Activated T-cell treated with anti-CD3 and anti-CD28 coated beads for 4 hours (primary cell): Measurements from ENCODE around the gene FAS.
A peak's percentile ranks its signal among the peaks of the same experiment; 100 is the strongest.

ENCODE experiments used
- DNase-seq: peaks from one replicate; pipeline ENCODE4 v3.0.0-alpha.2; 2020

The FAS gene

DNA sequence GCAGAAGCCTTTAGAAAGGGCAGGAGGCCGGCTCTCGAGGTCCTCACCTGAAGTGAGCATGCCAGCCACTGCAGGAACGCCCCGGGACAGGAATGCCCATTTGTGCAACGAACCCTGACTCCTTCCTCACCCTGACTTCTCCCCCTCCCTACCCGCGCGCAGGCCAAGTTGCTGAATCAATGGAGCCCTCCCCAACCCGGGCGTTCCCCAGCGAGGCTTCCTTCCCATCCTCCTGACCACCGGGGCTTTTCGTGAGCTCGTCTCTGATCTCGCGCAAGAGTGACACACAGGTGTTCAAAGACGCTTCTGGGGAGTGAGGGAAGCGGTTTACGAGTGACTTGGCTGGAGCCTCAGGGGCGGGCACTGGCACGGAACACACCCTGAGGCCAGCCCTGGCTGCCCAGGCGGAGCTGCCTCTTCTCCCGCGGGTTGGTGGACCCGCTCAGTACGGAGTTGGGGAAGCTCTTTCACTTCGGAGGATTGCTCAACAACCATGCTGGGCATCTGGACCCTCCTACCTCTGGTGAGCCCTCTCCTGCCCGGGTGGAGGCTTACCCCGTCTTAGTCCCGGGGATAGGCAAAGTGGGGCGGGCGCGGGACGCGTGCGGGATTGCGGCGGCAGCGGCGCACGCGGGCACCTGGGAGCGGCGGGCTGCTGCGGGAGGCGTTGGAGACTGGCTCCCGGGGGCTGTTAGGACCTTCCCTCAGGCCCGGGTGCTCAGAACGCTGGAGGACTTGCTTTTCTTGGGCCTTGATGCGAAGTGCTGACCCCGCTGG, at the start of gene FAS:
TSS of gene FAS (plus strand) at position 415 of the 777 bp plus-strand sequence. CDS start at position 494, 79 bp downstream.
- DNase-seq = peak; percentile 64

- DNase-seq = no peak
These were observed 49.6 kb upstream of the FAS start for GRCh38 chr10:88941026-88941425.

- DNase-seq = no peak
These were observed 46.8 kb upstream of the FAS start for GRCh38 chr10:88943778-88944177.

GRCh38 chr10:88944813-88945212, 45.8 kb upstream of the FAS start:
- DNase-seq = no peak

GRCh38 chr10:88946200-88946599, 44.4 kb upstream of the FAS start:
- no peak for DNase-seq

- no peak for DNase-seq
These were observed 43.5 kb upstream of the FAS start for GRCh38 chr10:88946965-88947590.

DNA sequence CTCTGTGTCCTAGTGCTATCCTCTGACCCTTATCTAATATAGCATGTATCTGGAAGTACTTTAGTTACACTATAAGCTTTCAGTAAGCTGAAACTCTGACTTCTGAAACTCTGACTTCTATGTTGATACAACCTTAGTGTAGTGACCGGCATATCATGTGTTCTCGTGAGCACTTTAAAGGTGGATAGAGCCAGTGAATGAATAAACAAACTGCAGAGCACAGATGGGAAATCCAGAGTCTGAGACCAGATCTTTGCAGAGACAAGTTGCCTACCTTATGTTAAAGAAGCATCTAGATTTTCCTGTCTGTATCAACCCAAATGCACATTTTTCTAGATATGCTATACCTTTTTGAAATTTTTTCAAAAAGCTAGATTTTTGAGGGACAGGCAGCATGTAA, 41.5 kb upstream of the FAS start:
- no peak for DNase-seq

GRCh38 chr10:88949912-88950837, 40.4 kb upstream of the FAS start:
- no peak for DNase-seq

GRCh38 chr10:88952647-88953111, 37.9 kb upstream of the FAS start, which contains the start of gene ACTA2:
ACTA2 (minus strand) TSS chr10:88952773; CDS start chr10:88948930, 3,843 bp downstream.
- DNase-seq = no peak

GRCh38 chr10:88953662-88954061, 36.9 kb upstream of the FAS start:
- DNase-seq = no peak

DNA sequence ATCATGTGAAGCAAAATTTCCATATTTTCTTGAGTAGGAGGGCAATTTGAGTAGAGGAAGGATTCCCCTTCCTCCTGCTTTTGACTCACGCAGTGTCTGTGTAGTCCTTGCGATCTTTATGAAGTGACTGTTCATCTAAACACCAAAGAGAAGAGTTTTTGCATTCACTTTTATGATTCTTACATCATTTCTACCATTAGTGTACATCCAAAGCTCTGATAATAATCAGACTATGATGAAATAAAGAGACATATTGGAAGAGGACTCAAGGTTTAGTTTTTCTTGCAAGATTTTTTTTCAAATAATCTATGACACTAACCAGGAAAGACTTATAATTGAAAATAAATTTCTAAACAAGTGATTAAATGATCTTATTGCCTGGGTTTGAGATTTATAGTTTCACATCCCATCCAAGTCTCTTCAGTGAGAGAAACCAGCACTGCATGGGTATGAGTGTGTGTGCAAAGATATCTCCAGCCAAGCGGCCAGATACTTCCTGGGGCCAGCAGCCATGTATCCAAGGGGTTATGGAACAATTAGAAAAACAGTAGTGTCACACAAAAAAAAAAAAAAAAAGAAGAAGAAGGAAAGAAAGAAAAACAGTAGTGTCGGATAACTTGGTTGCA, 36.0 kb upstream of the FAS start:
- DNase-seq = no peak

DNA sequence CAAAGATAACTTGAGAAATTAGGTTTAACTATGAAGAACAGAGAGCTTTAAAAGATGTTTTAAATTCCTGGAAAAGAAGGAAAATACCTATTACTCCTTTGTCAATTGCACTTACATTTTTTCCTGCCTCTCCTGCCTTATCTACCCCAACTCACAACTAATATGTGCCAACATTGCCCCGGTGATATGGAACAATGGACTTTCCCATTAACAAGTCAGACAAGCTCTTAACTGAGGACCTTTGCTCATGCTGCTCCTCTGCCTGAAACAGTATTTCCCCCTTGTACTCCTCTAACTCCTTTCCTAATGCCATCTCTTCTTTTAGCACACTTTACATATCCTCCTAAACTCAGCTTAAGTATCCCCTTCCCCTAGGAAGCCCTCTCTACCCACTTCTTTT, 33.2 kb upstream of the FAS start:
- no peak for DNase-seq

DNA sequence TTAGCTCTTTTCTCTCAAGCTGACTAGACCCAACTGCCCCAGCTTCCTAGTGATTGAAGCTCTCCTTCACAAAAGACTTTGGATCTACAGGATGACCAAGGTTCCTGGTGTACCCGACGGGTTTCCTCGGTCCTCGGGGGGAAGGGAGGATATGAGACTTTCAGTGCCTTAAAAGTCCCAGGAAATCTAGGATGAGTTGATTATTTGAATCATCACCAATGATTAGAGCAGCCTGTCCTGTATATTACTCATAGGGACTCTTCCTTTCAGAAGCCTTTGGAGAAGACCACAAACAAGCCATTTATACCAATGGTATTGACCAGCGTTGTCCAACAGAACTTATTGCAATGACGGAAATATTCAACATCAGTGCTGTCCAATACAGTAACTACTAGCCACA, 31.9 kb upstream of the FAS start:
- no peak for DNase-seq

GRCh38 chr10:88960802-88961201, 29.8 kb upstream of the FAS start:
- DNase-seq = no peak

- DNase-seq = no peak
These were observed 29.3 kb upstream of the FAS start for GRCh38 chr10:88961266-88961665.

DNA sequence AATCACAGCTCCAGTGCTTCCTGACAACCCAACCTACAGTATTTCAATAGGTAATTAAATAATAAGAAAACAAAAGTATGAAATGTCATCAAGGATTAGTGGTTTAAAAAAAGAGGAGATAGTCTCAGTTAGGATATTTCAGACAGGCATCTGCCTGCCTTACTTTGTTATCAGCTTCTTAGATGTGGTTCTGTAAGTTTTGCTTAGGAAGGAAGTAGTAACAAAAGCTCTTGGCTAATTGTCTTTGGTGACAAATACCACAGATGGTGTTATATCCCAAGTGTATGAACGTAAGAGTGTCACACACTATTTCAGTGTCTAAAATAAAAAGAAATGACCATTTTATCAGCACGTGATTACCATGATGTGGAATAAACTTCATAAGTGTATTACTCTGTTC, 28.3 kb upstream of the FAS start:
- DNase-seq = no peak

- no peak for DNase-seq
These were observed 27.3 kb upstream of the FAS start for GRCh38 chr10:88963318-88963717.

- no peak for DNase-seq
These were observed 26.2 kb upstream of the FAS start for GRCh38 chr10:88964360-88964759.

GRCh38 chr10:88964869-88965415, 25.7 kb upstream of the FAS start:
- DNase-seq = no peak

GRCh38 chr10:88966797-88967196, 23.8 kb upstream of the FAS start:
- DNase-seq = no peak

DNA sequence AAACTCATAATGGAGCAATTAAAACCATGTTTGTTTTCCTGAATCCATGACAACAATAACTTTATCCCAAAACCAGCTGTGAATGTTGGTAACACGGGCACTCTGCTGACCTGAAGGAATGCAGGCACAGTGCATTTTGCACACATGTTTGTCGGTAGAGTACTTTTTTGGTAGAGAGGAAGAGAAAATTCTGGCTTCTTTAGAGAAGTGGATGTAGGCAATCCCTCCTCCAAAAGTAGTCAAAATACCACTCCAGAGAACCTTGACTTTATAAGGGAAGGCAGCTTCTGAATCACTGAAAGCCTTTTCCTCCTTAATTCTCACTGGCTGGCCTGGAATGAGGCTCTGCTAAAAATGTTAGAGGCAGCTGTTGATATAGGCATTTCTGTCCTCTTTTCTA, 22.2 kb upstream of the FAS start:
- DNase-seq = no peak
